Measurements from ENCODE around the gene ADAM12.

Gene ADAM12

GRCh38 chr10:126101325-126101724 is 287.0 kb downstream of the ADAM12 start:
- DNase-seq, result no peak

DNA sequence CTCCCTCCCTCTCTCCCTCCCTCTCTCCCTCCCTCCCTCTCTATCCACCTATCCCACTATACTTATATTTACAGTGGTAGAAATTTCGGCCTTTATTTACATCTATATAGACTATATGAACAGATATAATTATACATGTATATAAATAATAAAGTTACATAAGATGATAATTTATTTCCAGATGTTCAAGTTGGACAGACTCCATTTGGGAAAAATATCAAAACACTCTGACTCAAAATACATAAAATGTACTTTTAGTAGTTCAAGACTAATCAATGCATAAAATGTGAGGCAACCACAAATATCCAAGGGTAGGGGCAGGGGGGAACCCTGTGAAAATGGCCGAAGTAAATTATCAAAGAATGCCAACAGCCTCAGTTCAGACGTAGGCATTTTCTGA is 288.9 kb downstream of the ADAM12 start:
- DNase-seq, result no peak

GRCh38 chr10:126098226-126098581 is 290.1 kb downstream of the ADAM12 start:
- no peak for DNase-seq

GRCh38 chr10:126097558-126098225 is 290.6 kb downstream of the ADAM12 start:
- DNase-seq, result no peak

- no peak for DNase-seq
Measured at GRCh38 chr10:126094537-126094936, 293.7 kb downstream of the ADAM12 start.

- DNase-seq, result no peak
Measured at GRCh38 chr10:126092366-126093215, 295.7 kb downstream of the ADAM12 start.

DNA sequence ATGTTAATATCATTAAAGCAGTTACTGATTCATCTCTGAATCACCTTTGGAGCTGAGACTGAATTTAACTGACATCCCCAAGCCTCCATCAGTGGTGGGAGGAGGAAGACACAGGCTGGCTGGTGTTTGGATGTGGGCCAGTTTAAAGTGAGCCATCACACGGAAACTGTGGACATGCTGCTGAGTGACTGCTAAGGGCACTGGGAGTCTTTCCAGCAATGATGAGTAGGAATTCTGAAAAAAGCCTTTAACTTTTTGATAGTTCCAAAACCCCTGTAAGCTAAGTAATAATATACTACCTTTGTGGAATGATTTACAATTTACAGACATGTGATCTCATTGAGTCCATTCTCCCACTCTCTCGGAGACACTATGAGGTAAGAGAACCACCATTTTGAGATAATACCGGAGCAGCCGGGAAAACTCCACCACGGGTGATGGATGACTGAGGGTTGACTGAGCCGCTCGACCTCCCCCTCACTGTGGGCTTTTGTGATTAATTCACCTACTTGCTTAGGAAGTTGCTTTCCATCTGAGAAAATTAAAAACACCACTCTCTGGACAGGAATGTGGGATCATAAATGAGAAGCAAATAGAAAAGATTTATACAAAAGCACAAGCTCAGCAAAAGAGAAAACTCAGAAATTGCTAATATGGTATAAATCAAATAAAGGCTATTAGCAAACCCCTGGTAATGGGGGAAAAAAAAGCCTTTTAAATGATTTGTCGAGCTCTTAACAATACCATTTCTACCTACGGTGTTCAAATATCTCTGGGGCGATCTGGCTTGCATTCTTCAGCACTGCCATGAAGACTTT is 297.2 kb downstream of the ADAM12 start:
- no peak for DNase-seq

DNA sequence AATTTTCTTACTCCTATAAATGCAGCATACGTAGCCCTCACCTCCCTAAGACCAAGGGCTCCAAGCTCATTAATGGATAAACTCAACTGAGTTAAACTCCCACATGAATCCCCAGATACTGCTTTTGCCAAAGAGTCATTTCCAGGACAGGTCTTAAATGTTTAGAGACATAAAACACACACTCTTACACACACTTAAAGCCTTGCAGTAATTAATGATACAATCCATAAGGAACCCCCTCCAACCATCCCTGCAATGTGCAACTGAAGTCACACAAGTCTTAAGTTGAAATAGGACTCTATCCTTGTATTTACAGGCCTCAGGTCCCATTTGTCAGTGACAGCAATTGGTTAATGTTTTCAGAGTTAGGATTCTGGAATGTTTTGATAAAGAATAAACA is 297.8 kb downstream of the ADAM12 start:
- no peak for DNase-seq

GRCh38 chr10:126087796-126088505 is 300.3 kb downstream of the ADAM12 start:
- DNase-seq, result no peak

DNA sequence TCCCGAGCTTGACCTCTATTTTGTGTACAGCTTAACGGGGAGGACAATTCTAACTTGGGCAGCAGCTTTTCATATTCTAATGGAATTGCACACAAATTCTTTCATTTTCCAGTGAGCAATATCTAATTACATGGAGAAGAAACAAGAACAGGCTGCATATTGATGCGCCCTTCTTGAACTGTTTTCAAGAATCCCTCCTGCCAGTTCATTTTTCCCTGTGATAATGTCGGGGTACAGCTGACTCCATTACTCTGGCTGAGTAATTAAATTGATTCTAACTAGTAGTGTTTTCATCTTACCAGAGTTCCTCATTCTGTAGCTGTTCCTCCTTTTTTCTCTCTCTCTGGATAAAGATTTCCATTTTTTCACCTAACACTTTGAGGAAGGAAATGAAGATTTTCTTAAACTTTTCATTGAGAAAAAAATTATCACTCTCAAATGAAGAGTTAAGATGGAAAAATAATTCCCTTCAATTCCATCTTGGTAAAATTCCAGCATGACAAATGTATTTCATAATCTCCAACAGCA is 301.1 kb downstream of the ADAM12 start:
- no peak for DNase-seq

- DNase-seq, result no peak
Measured at GRCh38 chr10:126085806-126086205, 302.5 kb downstream of the ADAM12 start.

DNA sequence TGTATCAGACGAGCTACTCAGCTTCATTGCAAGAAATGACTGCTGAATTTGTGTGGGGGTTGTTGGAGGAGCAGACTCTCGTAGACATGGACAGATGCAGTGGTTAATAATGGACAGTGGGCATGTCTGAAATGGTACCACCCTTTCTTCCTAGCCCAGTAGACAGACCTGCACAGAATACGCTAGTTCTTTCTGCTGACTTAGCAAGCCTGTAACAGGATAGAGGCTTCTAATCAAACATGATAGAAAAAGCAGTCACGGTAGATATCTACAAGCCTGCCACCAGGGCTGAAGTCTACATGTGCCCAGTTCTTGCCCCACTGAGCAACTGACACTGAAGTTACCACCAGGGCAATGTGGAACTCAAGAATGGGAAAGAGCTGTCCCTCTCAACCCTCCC is 303.9 kb downstream of the ADAM12 start:
- no peak for DNase-seq

- no peak for DNase-seq
Measured at GRCh38 chr10:126083009-126083408, 305.3 kb downstream of the ADAM12 start.

- no peak for DNase-seq
Measured at GRCh38 chr10:126081841-126082466, 306.3 kb downstream of the ADAM12 start.

- DNase-seq, result no peak
Measured at GRCh38 chr10:126080879-126081411, 307.3 kb downstream of the ADAM12 start.

- no peak for DNase-seq
Measured at GRCh38 chr10:126080291-126080825, 307.9 kb downstream of the ADAM12 start.

DNA sequence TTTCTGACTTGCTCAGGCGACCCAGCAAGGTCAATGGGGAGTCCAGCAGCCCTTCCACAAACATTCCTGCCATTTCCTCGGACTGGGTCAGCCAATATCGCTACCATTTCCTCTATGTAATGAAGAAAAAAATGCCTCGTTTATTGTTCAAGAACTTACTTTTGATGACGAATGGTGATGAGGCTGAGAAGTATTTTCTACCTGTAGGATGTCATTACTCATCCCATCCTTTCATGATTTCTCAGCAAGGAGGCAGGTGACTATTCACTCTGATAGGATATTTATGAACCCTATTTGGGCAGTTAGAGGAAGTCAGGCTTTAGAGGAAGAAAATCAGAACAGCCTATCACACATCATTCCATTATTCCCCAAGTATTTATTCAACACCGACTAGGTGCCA is 313.3 kb downstream of the ADAM12 start:
- DNase-seq, result no peak

DNA sequence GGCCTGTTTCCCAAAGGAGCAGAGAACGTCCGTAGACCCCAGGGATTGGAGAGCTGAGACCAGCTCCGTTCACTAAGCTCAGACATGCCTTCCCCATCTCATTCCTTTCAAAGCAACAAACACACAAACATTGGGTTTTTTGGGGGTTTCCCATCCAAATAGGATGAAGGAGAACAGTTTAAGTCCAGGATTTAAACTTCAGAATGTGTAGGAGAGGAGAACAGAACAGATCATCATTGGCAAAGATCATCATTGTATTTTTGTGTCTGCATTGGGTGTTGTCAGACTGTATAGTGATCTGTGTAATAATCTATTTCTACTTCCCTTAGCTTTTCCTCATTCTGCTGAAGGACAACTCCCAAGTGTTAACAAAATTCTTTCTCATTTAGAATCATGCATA is 314.0 kb downstream of the ADAM12 start:
- no peak for DNase-seq

- no peak for DNase-seq
Measured at GRCh38 chr10:126073606-126074005, 314.7 kb downstream of the ADAM12 start.

GRCh38 chr10:126072622-126073021 is 315.7 kb downstream of the ADAM12 start:
- DNase-seq, result no peak

GRCh38 chr10:126070476-126071215 is 317.6 kb downstream of the ADAM12 start:
- DNase-seq, result no peak

All from hematopoietic multipotent progenitor cell treated with erythropoietin and hydrocortisone succinate and interleukin-3 and kit ligand, for 8 days (in vitro differentiated cells).